HepG2 (cell line): ENCODE data around the gene LYSMD1. TPM values are rescaled to one million over a fixed set of nuclear protein-coding genes. Genes with fewer than 3 reads are reported as not detected.

ENCODE experiments used
- CAMTA2 ChIP-seq: sonication (generic); formaldehyde crosslinking; IDR thresholded peaks from 2 replicates; pipeline ENCODE4 v1.4.0; 2020; ENCODE audit warnings: mild to moderate bottlenecking, missing genetic modification reagents, borderline replicate concordance
- ELF4 ChIP-seq: sonication (generic); formaldehyde crosslinking; IDR thresholded peaks from 2 replicates; pipeline ENCODE4 v1.5.0; 2020; ENCODE audit warnings: missing genetic modification reagents, mild to moderate bottlenecking, moderate library complexity, borderline replicate concordance
- HOXA5 ChIP-seq: sonication (generic); formaldehyde crosslinking; IDR thresholded peaks from 2 replicates; pipeline ENCODE4 v1.4.0; 2020; ENCODE audit warnings: missing genetic modification reagents
- IKZF4 ChIP-seq: sonication (generic); formaldehyde crosslinking; IDR thresholded peaks from 2 replicates; pipeline ENCODE4 v1.5.1; 2020; ENCODE audit warnings: borderline replicate concordance, mild to moderate bottlenecking, low read depth, missing genetic modification reagents; ENCODE audit errors: not compliant biosample characterization
- IRX3 ChIP-seq: sonication (generic); formaldehyde crosslinking; IDR thresholded peaks from 2 replicates; pipeline ENCODE4 v1.8.1; 2023; ENCODE audit warnings: mild to moderate bottlenecking, low read depth, missing genetic modification reagents, borderline replicate concordance
- MAFK ChIP-seq, 2 experiments: IDR thresholded peaks in 1 of 2; conservative IDR thresholded peaks in 1 of 2; 2 replicates each; pipeline ENCODE4 v1.6.1; 2011; ENCODE audit warnings: improper control_type of control experiment in 2 of 2, low read length in 2 of 2
- MEIS1 ChIP-seq: sonication (generic); formaldehyde crosslinking; IDR thresholded peaks from 2 replicates; pipeline ENCODE4 v1.9.0; 2021; ENCODE audit warnings: mild to moderate bottlenecking, missing genetic modification reagents, moderate library complexity, borderline replicate concordance
- NFE2L2 ChIP-seq: fragments of 150-350 bp; IDR thresholded peaks from 2 replicates; pipeline ENCODE4 v1.6.1; 2014; ENCODE audit warnings: low read length
- POLR2AphosphoS5 ChIP-seq: IDR thresholded peaks from 2 replicates; pipeline ENCODE4 v1.6.1; 2012; ENCODE audit warnings: low read depth, low read length
- SMAD3 ChIP-seq: sonication (generic); formaldehyde crosslinking; IDR thresholded peaks from 2 replicates; pipeline ENCODE4 v1.4.0; 2020; ENCODE audit warnings: missing genetic modification reagents
- THAP11 ChIP-seq: IDR thresholded peaks from 2 replicates; pipeline ENCODE4 v1.6.1; 2016; ENCODE audit warnings: missing biosample characterization, missing genetic modification reagents
- ZBTB7B ChIP-seq: sonication (generic); formaldehyde crosslinking; IDR thresholded peaks from 2 replicates; pipeline ENCODE4 v1.4.0; 2020; ENCODE audit warnings: missing genetic modification reagents
- ZMYM3 ChIP-seq: sonication (generic); formaldehyde crosslinking; IDR thresholded peaks from 2 replicates; pipeline ENCODE4 v1.5.1; 2020; ENCODE audit warnings: mild to moderate bottlenecking, missing genetic modification reagents
- ZNF138 ChIP-seq: sonication (generic); formaldehyde crosslinking; IDR thresholded peaks from 2 replicates; pipeline ENCODE4 v1.5.0; 2020; ENCODE audit warnings: mild to moderate bottlenecking, low read depth, missing genetic modification reagents
- ZNF235 ChIP-seq: sonication (generic); formaldehyde crosslinking; IDR thresholded peaks from 2 replicates; pipeline ENCODE4 v1.8.1; 2023; ENCODE audit warnings: mild to moderate bottlenecking, missing genetic modification reagents, borderline replicate concordance
- ZNF343 ChIP-seq: sonication (generic); formaldehyde crosslinking; IDR thresholded peaks from 2 replicates; pipeline ENCODE4 v1.4.0; 2020; ENCODE audit warnings: mild to moderate bottlenecking, missing genetic modification reagents
- ZNF441 ChIP-seq: sonication (generic); formaldehyde crosslinking; IDR thresholded peaks from 2 replicates; pipeline ENCODE4 v1.7.0; 2021; ENCODE audit warnings: missing genetic modification reagents, borderline replicate concordance
- ZNF549 ChIP-seq: sonication (generic); formaldehyde crosslinking; IDR thresholded peaks from 2 replicates; pipeline ENCODE4 v1.5.0; 2020; ENCODE audit warnings: missing genetic modification reagents
- ZNF563 ChIP-seq: sonication (generic); formaldehyde crosslinking; IDR thresholded peaks from 2 replicates; pipeline ENCODE4 v1.8.0; 2022; ENCODE audit warnings: mild to moderate bottlenecking, moderate library complexity, missing genetic modification reagents
- ZNF883 ChIP-seq: sonication (generic); formaldehyde crosslinking; IDR thresholded peaks from 2 replicates; pipeline ENCODE4 v1.5.1; 2020; ENCODE audit warnings: mild to moderate bottlenecking, missing genetic modification reagents; ENCODE audit errors: not compliant biosample characterization
- ZSCAN9 ChIP-seq: IDR thresholded peaks from 2 replicates; pipeline ENCODE4 v1.6.1; 2016; ENCODE audit warnings: borderline replicate concordance
- polyA plus RNA-seq, 8 experiments: library from polyadenylated mRNA; depleted of rRNA in 3 of 8; stranded (reverse) in 7 of 8; unstranded in 1 of 8; fragments of >200 nt; fragmentation: Illumina TruSeq in 4 of 8; extraction: Trizol in 4 of 8; gene quantifications; 2 replicates each; pipeline versions ENCODE4 v1.2.1 to v1.2.3, GENCODE V29; 2011 to 2016; ENCODE audit warnings: low read depth in 4 of 8, missing spikeins in 1 of 8, mixed read lengths in 1 of 8; ENCODE audit not compliant: insufficient read depth in 1 of 8
- total RNA-seq, 5 experiments: library from RNA; depleted of rRNA; stranded (reverse); fragments of >200 nt; fragmentation: Illumina TruSeq; extraction: Trizol; gene quantifications; 2 replicates each; pipeline ENCODE4 v1.2.3, GENCODE V29; 2016; ENCODE audit warnings: low read depth in 1 of 5
- TF ChIP-seq, protein P1 (sequence below), 2 experiments: sonication (generic) in 1 of 2; formaldehyde crosslinking in 1 of 2; IDR thresholded peaks; 2 replicates each; pipeline versions ENCODE4 v1.5.1 to v1.6.1; 2011 to 2020; ENCODE audit warnings: borderline replicate concordance in 1 of 2, low read depth in 1 of 2, low read length in 1 of 2, mild to moderate bottlenecking in 1 of 2, missing genetic modification reagents in 1 of 2, moderate library complexity in 1 of 2
- TF ChIP-seq, protein P2 (sequence below): sonication (generic); IDR thresholded peaks from 2 replicates; pipeline ENCODE4 v1.6.1; 2016; ENCODE audit warnings: low read depth, borderline replicate concordance

LYSMD1 gene
- total and polyA plus RNA-seq, 2 of the 13 experiments (the other 11 are each of a cell fraction or from before 2014, with no cell fraction given), result 3.8 to 4.8 TPM

GRCh38 chr1:151146412-151147131 lies 19.1 kb downstream of the LYSMD1 start, which contains the start of gene SEMA6C (continued):
- TF ChIP-seq NFE2L2 (no peak), ZBTB7B (peak; percentile 37; the same call in 1 of the 2 replicates), SMAD3 (CRISPR knock-in tag) (no peak), IKZF4 (no peak), ELF4 (CRISPR knock-in tag) (peak; percentile 58; the same call in 1 of the 2 replicates), ZSCAN9 (no peak), MEIS1 (CRISPR knock-in tag) (0 out of 2 replicates have a peak, but pooled peaks have one; percentile 12), ZNF883 (CRISPR knock-in tag) (peak; percentile 16), POLR2AphosphoS5 (peak; percentile 87), ZNF138 (CRISPR knock-in tag) (peak; percentile 9; the same call in 1 of the 2 replicates), ZNF549 (CRISPR knock-in tag) (0 out of 2 replicates have a peak, but pooled peaks have one; percentile 64), THAP11 (CRISPR knock-in tag) (peak; percentile 39; the same call in 1 of the 2 replicates), HOXA5 (CRISPR knock-in tag) (peak; percentile 47; the same call in 1 of the 2 replicates), ZNF441 (CRISPR knock-in tag) (peak; percentile 77; the same call in 1 of the 2 replicates), ZNF235 (CRISPR knock-in tag) (peak; percentile 23; the same call in 1 of the 2 replicates), CAMTA2 (CRISPR knock-in tag) (0 out of 2 replicates have a peak, but pooled peaks have one; percentile 52), MAFK (conservative IDR thresholded peaks at IDR 0.05 in 1 of 2, IDR thresholded peaks at IDR 0.05 in 1 of 2; ENCODE audit: low read length in 2 of 2) (no peak), ZNF563 (CRISPR knock-in tag) (no peak), ZMYM3 (CRISPR knock-in tag) (peak; percentile 28; the same call in 1 of the 2 replicates), ZNF343 (CRISPR knock-in tag) (peak; percentile 41; the same call in 1 of the 2 replicates), IRX3 (0 out of 2 replicates have a peak, but pooled peaks have one; percentile 16)
- TF ChIP-seq, protein P1, sequence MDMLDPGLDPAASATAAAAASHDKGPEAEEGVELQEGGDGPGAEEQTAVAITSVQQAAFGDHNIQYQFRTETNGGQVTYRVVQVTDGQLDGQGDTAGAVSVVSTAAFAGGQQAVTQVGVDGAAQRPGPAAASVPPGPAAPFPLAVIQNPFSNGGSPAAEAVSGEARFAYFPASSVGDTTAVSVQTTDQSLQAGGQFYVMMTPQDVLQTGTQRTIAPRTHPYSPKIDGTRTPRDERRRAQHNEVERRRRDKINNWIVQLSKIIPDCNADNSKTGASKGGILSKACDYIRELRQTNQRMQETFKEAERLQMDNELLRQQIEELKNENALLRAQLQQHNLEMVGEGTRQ (IDR thresholded peaks at IDR 0.05; ENCODE audit: low read depth, low read length), result no peak
- TF ChIP-seq, protein P1 (CRISPR knock-in tag; IDR thresholded peaks at IDR 0.05; ENCODE audit: borderline replicate concordance), result 0 out of 2 replicates have a peak, but pooled peaks have one; percentile 9
- TF ChIP-seq, protein P2, sequence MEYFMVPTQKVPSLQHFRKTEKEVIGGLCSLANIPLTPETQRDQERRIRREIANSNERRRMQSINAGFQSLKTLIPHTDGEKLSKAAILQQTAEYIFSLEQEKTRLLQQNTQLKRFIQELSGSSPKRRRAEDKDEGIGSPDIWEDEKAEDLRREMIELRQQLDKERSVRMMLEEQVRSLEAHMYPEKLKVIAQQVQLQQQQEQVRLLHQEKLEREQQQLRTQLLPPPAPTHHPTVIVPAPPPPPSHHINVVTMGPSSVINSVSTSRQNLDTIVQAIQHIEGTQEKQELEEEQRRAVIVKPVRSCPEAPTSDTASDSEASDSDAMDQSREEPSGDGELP, result peak; percentile 8; the same call in 1 of the 2 replicates
